CD4-positive, alpha-beta T cell treated with Interleukin-15 for 4 hours (primary cell): Measurements from ENCODE around the gene SYNE1.
"Not testable (repeated sequence)": the region's sequence is repeated elsewhere in the genome, so short reads cannot be mapped to it uniquely, and the experiment has no call there.

Experiments
- DNase-seq: peaks from one replicate; pipeline ENCODE4 v3.0.0-alpha.2; 2020; ENCODE audit warnings: low spot score

Gene SYNE1

DNA sequence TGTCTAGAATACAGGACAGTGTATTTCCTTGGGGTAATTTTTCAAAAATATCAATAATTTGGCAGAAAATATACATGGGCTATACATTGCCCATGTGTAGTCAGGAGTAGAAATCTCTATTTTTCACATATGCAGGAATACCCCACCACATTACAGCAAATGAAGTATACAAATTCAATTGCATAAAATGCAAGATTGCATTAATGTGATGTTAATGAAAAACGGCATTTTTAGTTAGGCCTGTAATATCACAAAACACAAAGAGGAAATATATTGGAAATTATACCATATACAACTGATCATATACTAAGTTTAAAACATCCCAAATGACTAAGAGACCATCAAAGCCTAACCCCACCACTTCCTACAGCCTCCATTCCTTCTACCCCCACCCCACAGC is 154.9 kb downstream of the SYNE1 start:
- DNase-seq, result no peak

DNA sequence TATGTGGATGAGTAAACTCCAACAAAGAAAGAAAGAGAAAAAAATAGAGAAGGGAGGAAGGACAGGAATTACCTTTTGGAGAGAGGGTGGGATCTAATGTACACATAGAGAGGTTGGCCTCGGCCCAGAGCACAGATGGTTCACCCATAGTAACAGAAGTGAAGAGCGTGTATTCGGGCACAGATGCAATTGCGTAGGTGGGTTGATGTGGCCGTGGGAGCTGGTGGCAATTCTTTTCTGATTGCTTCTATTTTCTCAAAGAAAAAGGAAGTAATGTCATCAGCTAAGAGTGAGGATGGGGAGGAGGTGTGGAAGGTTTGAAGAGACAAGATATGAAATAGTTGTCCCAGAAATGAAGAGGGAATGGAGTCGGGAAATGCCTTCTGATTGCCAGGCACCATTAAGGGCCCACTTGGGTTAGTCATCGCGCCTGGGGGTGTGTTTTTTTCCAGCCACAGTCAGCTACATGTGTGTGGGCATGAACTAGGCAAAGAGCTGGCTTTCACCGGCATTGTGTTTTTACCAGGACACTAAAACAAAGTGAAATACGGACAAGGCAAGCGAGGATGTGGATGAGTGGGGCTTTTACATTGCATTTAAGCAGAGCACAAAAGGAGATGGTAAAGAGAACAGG is 158.7 kb downstream of the SYNE1 start:
- no peak for DNase-seq

DNA sequence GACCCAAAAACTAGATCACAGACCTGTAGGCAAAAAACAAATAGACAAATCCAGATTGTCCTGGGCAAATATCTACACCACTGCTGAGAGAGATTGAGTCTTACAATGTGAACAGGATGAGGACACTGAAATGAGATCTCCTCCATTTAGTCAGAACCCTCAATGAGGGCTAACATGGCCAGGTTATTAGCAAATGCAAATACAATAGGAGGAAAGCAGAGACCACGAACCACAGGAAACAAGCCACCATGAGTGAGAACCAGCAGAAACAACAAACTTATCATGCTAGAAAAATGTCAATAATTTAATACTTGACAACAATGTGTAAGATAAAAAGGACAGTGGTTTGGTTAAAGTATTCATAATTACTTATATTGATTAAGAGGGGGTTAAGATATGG is 162.8 kb downstream of the SYNE1 start:
- no peak for DNase-seq

DNA sequence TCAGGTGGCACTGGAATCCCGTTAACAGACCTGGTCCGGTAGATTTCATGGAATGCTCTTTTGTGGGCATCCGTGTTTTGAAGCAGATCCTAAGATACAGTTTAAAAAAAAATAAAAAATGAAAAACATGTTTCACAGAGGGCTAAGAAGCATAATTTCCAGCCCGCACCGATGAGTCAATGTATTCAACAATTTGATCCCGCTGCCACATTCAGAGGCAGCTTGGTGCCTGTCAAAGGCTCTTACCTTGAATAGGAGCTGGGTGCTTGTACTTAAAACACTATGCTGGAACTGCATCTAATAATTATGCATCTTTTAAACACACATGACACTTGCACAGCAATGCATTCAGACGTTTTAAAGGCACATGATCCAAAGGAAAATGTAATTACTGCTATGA is 164.8 kb downstream of the SYNE1 start:
- no peak for DNase-seq

DNA sequence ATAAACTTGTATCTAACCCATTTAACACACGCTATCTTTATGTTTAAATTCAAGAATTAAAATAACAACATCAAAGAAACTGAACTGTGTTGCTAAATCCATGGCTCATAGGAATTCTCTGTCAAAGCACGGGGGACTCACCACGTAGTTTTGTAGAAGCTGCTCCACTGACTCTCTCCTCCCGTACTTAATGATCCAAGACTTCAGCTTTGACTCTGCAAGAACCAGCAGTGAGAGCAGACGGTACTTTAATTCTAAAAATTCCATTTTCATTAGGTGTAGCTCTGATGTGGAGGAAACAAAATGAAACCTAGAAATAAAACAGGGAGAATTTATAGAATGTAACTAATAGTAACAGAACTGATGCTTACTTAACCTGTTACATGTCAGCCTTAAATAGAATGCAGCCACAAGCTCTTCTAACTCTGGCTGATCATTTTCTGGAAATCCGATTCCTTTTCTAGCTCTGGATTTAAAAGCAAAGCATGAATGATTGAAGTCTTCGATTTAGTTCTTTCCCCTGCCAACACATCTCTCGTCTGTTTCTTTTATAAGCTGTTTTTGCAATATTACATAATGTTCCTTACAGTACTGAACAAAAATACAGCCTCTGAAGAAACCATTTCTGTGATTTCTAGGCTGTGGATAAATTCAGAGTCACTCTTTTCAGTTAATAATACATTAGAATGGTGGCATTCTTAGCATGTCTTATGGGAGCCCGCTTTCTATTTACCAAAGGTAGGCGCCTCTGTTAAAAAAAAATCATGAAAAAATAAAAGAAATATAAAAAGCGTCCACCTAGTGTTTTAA is 165.5 kb downstream of the SYNE1 start:
- no peak for DNase-seq

DNA sequence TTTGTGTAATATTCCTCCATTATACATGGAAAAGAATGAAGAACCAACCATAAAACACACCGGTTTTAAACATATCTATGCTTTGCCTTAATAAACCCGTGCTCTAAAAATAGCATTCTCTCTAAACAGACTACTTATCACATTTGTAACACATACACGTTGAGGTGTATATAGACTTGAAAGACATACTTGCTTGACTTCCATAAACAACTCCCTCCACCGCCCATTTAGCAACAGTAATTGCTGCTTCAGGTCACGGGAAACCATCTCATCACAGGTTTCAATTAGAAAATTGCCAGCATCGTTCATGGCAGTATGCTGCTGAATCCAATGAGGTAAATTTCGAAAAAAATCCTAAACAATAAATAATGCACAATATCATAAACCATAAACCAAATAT is 174.0 kb downstream of the SYNE1 start:
- no peak for DNase-seq

DNA sequence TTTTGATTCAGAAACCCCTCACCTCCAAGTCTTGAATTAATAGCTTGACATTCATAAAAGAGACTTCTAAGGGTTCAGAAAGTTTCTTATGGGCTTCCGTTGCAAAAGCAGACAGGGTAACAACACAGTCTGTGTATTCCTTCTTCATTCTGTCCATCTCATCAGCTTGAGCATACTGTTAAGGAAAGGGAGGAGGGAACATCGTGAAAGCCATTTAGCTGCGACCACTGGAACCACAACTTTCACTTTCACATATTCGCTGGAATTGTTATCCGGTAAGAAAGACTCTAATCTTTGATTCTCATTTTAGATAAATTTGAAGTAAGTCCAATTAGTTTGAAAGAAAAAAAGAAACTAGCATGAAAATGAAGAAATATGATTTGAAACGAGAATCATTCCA is 174.4 kb downstream of the SYNE1 start:
- no peak for DNase-seq

DNA sequence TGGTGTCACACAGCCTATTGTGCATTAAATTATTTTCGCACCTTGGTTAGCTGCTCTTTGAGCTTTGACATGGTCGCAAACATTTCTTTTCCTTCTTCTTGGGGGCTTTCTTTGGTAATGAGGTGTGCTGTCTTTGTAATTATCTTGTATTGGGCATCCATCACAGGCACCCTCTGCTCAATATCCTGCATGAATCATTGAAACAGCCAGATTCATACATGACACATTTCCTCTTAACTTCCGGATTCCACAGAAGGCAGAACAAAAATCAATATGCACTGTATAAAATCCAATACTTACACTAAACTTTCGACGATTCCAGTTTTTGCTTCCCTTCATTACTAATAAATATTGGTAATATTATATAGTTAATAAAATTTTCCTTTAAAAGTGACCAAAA is 175.6 kb downstream of the SYNE1 start:
- no peak for DNase-seq

DNA sequence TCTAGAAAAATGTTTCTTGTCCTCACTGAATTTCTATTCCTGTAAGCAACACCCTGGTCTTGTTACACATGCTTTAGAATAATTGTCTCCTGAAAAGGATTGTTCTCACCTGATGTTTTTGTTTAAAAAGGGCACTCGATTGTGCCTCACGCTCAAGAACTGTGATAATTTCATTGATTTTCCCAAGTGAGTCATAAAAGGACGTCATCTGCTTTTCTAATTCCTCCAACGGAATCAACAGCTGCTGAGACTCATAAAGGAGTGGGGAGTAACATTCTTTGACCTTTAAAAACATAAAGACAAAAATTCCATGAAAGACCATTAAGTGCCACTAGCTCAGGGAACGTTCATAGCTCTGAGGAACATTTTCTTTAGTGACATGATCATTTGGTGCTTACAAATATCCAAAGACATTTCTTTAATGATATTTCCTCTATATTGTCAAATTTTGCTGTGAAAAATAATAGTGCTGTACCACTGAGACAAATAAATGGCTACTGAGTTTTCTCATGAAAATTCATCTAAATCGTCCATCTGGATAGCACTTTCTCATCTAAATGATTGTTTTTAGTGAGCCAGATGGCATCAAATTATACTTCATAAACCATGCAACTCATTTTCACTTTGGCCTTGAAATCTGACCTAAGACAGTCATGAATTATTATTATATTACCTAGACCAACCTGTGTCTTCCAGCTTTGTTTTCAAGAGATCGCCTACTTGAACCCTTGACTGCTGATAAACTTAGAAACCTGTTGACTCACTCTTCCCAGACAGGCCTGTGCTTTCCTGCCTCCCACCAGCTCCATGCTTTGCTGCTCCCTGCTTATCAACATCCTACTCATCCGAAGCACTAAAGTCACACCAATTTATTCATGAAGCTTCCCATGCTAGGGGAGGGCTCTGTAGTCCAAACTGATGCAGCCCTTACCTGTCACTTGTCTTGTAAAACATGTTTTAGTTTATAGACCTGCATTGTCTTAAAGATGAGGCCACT is 178.2 kb downstream of the SYNE1 start:
- no peak for DNase-seq

DNA sequence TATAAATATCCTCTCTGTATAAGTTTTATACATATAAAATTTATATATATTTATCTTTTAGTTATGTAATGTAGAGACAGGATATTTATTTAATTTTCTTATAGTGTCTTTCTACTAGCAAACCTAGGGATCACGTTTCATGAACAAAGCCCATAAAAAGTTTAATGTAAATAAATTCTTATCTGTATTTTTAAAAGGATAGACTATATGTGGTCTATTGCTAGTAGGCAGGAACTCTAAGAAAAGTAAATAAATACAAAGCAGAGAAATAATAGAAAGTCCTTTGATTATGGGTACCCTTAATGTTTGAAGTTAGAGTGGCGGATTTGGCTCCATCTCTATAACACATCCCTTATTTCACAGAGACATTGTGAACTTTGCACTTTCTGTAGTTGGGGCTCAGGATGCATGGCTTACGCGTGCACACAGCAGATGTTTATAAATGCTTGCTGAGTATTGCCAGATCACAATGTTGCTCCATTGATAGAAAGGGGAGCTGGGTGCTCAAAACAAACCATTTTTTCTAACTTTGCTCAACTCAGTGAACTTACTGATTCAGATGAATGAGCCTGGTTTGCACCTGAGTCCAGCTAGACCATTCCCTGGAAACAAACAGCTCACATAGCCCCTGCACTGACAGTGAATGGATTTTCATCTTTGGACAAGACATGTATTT is 179.1 kb downstream of the SYNE1 start:
- no peak for DNase-seq

DNA sequence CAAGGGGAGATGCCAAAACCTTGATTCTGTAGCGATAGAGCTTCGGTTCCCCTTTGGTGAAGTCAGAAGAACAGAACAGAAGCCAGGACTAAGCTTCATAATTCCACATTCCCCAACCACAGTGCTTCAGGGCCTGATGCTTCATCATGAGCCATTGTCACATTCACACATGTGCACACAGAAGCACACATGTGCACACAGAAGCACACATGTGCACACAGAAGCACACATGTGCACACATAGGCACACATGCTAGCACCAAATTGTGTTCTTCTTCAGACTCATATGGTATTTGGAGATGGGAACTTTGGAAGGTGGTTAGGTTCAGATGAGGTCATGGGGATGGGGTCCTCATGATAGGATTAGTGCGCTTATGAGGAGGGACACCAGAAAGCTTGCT is 183.2 kb downstream of the SYNE1 start:
- DNase-seq, result no peak

DNA sequence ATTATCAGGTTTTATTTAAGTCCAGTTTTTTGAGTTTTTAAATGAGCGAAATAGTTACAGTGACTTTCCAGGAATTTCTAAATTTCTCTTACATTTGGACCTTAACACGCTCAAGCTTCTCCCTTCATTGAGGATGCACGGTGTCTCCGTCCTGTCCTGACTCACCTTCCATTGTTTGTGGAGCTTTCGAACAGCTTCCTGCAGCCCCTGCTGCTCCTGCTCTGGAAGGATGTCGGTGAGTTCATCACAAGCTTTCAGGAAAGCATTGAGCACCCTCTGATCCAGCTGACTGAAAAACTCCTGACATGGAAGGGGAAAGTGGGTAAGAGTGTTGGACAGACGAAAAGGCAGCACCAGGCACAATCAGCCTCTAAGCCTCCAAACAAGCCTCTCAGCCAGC is 183.7 kb downstream of the SYNE1 start:
- DNase-seq, result no peak

DNA sequence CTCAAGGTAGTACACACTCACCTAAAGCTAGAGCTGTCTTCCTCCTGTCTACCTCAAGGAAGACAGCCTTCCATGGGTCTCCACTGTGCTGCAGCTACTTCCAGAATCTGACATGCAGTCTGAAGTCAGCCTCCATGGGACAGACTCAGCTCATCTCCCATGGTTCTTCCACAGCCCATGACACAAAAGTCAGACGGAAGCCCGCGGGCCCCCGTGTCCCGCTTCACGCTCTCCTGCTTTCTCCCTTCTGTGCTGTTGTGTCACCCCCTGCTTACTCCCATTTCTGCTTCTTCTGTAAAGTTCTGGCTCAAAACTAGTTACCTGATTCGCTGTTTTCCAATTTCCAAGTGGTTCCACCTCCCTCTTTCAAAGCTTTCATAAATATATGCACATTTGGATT is 184.5 kb downstream of the SYNE1 start:
- no peak for DNase-seq

DNA sequence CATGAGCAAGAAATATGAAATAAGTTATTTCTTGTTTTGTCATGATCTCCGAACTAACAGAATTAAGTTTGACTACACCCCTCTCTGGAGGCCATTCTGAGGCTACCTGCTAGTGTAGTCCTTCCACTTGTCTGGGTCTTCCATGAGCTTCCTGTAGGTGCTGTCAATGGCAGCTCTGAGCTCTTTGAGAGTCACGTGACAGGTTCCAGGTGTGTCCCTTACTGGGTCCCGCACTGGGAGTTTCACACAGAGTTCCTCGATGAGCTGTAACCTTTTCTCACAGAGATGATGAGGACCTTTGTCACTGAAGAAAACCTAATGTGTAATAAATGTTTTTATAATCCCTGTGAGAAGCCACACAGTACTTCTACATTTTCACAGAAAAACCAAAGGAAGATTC is 186.6 kb downstream of the SYNE1 start:
- no peak for DNase-seq

DNA sequence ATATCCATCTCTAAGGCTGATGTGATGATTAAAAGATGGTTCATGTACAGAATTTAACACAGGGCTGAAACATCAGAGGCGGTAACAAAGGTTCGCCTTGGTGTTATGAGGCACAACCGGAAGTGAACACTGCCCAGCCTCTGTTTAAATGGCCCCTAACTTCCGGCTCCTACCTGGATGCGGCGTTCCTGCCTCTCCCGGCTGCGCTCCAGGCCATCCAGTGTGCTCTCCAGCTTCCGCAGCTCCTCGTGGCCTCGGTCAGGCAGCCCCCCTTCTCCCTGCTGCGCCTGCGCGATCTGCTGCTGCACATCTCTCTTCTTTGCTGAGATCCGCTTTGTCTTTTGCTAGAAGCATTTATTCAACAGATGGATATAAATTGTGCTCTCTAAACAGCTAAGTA is 195.3 kb downstream of the SYNE1 start:
- DNase-seq, result no peak

DNA sequence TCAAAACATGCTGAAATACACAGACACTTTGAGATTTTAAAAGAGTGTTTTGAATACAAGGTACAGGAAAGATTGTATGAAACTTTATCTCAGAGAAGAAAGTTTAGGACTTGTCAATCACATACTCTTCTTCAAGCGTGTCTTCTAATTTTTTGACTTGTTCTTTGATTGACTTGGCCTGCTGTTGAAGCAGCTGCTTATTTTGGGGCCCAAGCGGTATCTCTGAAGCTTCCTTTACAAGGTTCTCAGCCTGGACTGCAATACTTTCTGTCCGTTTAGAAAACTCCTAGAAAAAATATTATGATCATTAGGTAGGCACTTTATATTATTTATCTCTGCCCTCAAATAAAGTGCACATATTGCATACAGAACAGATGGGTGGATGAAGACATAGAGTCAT is 201.3 kb downstream of the SYNE1 start:
- DNase-seq, result no peak

DNA sequence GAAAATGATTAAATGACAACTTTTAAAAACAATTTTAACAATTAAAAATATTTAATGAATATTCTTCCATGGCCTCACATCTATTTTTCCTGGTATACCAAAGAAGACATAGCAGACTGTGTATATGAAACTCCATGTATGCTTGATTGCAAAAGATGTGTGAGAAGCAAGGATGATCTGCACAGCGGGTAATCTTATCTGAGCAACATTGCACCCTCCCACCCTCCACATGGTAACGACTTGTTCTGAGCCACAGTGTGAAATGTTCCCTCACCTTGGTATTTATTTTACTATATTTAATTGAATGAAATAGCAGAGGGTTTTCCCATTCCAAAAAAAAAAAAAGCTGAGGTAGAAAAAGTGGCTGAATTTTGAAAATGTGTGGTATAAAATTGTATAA is 204.4 kb downstream of the SYNE1 start:
- no peak for DNase-seq

DNA sequence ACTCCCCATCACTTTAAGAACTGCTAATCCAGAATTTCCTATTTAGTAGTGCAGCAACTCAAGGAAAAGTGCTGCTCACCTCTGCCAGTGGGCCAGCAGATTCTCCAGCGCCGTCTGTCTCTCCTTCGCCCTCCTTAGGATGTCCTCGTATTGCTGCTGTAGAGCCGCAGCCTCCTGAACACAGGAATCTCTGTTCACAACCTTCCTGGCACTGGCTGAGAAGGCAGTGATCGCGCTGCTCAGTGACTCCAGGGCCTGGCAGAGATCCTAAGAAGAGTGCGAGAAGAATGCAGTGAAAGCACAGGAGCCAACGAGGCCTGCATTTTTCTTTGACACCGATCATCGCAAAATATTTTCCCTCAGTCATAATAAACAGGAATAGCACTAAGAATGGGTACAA is 209.0 kb downstream of the SYNE1 start:
- no peak for DNase-seq

DNA sequence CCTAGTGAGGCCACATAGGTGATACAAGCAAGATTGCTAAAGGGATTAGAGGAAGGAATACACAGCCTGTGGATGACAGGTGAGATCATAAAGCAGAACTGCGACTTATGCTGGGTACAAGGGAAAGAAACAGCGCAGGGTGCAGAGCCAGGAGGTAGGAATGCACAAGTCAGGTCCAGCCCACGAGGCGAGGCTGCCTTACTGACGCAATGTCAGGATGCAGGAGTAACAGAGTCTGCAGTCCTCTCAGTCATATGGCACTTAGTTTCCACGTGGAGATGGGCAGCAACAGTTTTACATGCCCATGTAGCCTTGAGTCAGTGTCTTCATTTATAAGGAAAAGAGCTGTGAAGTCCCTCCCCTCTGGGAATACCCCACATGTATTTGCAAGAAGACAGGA is 210.9 kb downstream of the SYNE1 start:
- DNase-seq, result no peak

DNA sequence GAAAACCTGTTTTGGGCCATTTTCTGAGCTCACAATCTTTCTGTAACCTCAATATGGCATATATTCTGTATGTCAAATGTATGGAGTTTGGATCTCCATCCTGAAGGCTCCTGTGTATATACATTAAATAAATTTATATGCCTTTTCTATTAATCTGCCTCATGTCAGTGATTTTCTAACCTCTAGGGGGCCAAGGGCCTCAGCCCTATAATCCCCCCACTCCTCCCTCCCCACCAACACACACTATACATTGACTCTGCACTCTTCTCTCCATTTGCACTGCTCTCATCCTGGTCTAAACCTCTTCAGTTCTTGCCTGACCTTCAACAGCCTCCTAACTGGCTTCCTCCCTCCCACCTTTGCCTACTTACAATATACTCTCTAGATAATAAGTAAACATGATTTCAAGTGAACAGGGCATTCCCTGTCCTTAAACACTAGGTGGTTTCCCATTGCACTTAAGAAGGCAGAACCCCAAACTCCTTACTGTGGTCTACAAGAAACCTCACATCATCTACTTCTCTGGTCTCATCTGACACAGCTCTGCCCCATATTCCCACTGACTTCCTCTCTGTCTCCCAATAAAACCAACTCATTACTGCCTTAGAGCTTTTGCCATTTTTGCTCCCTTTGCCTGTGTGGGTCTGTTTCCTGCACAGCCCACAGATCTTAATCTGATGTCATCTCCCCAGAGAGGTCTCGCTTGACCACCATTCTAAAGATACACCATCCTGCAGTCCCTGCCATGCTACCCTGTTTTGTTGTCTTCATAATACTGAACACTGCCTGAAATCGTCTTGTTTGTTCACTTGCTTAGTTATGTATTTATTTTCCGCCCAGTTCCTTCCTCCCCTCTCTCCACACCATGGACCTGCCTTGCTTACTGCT is 213.7 kb downstream of the SYNE1 start:
- no peak for DNase-seq

DNA sequence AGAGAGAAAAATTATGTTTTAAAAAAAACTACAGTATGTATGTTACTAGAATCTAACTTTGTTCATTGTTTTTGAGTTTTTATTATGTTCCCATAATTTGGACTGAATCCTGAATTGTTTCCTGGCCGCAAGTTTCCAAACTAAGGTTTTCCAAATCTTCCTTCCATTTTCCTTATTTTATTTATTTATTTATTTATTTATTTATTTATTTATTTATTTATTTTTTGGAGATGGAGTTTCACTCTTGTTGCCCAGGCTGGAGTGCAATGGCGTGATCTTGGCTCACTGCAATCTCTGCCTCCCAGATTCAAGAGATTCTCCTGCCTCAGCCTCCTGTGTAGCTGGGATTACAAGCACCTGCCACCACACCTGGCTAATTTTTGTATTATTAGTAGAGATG is 215.7 kb downstream of the SYNE1 start:
- DNase-seq, result not testable (repeated sequence)
